Measurements from ENCODE around the gene FABP1.
A peak's percentile ranks its signal among the peaks of the same experiment; 100 is the strongest.

FABP1 gene

GRCh38 chr2:88115825-88116518 is 11.9 kb downstream of the FABP1 start:
- DNase-seq (ENCODE audit: low read depth), result no peak

GRCh38 chr2:88114889-88115288 is 13.0 kb downstream of the FABP1 start:
- no peak for DNase-seq (ENCODE audit: low read depth)

- DNase-seq (ENCODE audit: low read depth), result no peak
These were observed 14.8 kb downstream of the FABP1 start for GRCh38 chr2:88113069-88113468.

- DNase-seq (ENCODE audit: low read depth), result no peak
These were observed 17.0 kb downstream of the FABP1 start for GRCh38 chr2:88110830-88111229.

GRCh38 chr2:88108796-88109195 is 19.1 kb downstream of the FABP1 start:
- DNase-seq (ENCODE audit: low read depth), result no peak

GRCh38 chr2:88100489-88100858 is 27.4 kb downstream of the FABP1 start:
- DNase-seq (ENCODE audit: low read depth), result no peak

- no peak for DNase-seq (ENCODE audit: low read depth)
These were observed 27.9 kb downstream of the FABP1 start for GRCh38 chr2:88099798-88100488.

- DNase-seq (ENCODE audit: low read depth), result no peak
These were observed 29.3 kb downstream of the FABP1 start for GRCh38 chr2:88098558-88098900.

- no peak for DNase-seq (ENCODE audit: low read depth)
These were observed 29.8 kb downstream of the FABP1 start for GRCh38 chr2:88097891-88098557.

- no peak for DNase-seq (ENCODE audit: low read depth)
These were observed 30.7 kb downstream of the FABP1 start for GRCh38 chr2:88097192-88097591.

- no peak for DNase-seq (ENCODE audit: low read depth)
These were observed 31.2 kb downstream of the FABP1 start for GRCh38 chr2:88096708-88097107.

GRCh38 chr2:88095022-88095421 is 32.8 kb downstream of the FABP1 start:
- DNase-seq (ENCODE audit: low read depth), result no peak

GRCh38 chr2:88092773-88093172 is 35.1 kb downstream of the FABP1 start:
- no peak for DNase-seq (ENCODE audit: low read depth)

- no peak for DNase-seq (ENCODE audit: low read depth)
These were observed 35.9 kb downstream of the FABP1 start for GRCh38 chr2:88091943-88092342.

- DNase-seq (ENCODE audit: low read depth), result peak; percentile 7
These were observed 37.2 kb downstream of the FABP1 start for GRCh38 chr2:88090446-88091283.

- no peak for DNase-seq (ENCODE audit: low read depth)
These were observed 38.9 kb downstream of the FABP1 start for GRCh38 chr2:88088999-88089398.

GRCh38 chr2:88087763-88088162 is 40.1 kb downstream of the FABP1 start:
- no peak for DNase-seq (ENCODE audit: low read depth)

- DNase-seq (ENCODE audit: low read depth), result no peak
These were observed 40.8 kb downstream of the FABP1 start for GRCh38 chr2:88087073-88087472.

- no peak for DNase-seq (ENCODE audit: low read depth)
These were observed 41.5 kb downstream of the FABP1 start for GRCh38 chr2:88086401-88086800.

- no peak for DNase-seq (ENCODE audit: low read depth)
These were observed 42.3 kb downstream of the FABP1 start for GRCh38 chr2:88085602-88086001.

GRCh38 chr2:88085099-88085498 is 42.8 kb downstream of the FABP1 start:
- no peak for DNase-seq (ENCODE audit: low read depth)

GRCh38 chr2:88082781-88083180 is 45.1 kb downstream of the FABP1 start:
- no peak for DNase-seq (ENCODE audit: low read depth)
